ENCODE results near the gene HNF4A.

- TF ChIP-seq CTCF (IDR thresholded peaks at IDR 0.05) (no peak), EZH2 (IDR thresholded peaks at IDR 0.05; ENCODE audit: borderline replicate concordance, insufficient read depth, low read depth, low read length, poor library complexity, severe bottlenecking) (no peak)
Measured at GRCh38 chr20:44409132-44409600, 53.7 kb downstream of the HNF4A start.

Measured in B cell (primary cell).